ENCODE results near the gene RNF113B.

DNA sequence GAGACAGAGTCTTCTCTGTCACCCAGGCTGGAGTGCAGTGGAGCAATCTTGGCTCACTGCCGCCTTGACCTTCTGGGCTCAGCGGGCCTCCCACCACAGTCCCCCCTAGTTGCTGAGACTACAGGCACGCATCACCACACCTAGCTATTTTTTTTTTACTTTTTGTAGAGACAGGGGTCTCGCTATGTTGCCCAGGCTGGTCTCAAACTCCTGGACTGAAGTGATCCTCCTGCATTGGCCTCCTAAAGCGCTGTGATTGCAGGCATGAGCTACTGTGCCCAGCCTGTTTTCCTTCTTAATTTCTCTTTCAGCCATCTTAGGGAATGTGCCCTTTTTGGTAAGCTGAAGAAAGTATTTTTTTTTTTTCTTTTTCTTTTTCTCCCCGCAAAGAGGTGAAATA lies 42.6 kb upstream of the RNF113B start:
- TF ChIP-seq, protein P1, sequence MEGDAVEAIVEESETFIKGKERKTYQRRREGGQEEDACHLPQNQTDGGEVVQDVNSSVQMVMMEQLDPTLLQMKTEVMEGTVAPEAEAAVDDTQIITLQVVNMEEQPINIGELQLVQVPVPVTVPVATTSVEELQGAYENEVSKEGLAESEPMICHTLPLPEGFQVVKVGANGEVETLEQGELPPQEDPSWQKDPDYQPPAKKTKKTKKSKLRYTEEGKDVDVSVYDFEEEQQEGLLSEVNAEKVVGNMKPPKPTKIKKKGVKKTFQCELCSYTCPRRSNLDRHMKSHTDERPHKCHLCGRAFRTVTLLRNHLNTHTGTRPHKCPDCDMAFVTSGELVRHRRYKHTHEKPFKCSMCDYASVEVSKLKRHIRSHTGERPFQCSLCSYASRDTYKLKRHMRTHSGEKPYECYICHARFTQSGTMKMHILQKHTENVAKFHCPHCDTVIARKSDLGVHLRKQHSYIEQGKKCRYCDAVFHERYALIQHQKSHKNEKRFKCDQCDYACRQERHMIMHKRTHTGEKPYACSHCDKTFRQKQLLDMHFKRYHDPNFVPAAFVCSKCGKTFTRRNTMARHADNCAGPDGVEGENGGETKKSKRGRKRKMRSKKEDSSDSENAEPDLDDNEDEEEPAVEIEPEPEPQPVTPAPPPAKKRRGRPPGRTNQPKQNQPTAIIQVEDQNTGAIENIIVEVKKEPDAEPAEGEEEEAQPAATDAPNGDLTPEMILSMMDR (conservative IDR thresholded peaks at IDR 0.05; ENCODE audit: low read depth in 2 of 2) = no peak
- TF ChIP-seq EZH2 (IDR thresholded peaks at IDR 0.05; ENCODE audit: low read depth, unreplicated experiment) (no peak), POLR2AphosphoS5 (IDR thresholded peaks at IDR 0.05; ENCODE audit: low read depth) (no peak), ZNF114 (CRISPR knock-in tag; IDR thresholded peaks at IDR 0.05) (no peak), EZH2phosphoT487 (IDR thresholded peaks at IDR 0.05; ENCODE audit: unreplicated experiment) (no peak), STAT1 (IDR thresholded peaks at IDR 0.05; ENCODE audit: unreplicated experiment) (no peak), JUNB (IDR thresholded peaks at IDR 0.05; ENCODE audit: unreplicated experiment) (no peak), CREB1 (CRISPR knock-in tag; IDR thresholded peaks at IDR 0.05; ENCODE audit: low read depth) (no peak), NANOG (IDR thresholded peaks at IDR 0.05; ENCODE audit: borderline replicate concordance) (no peak)
- TF ChIP-seq, protein P2, sequence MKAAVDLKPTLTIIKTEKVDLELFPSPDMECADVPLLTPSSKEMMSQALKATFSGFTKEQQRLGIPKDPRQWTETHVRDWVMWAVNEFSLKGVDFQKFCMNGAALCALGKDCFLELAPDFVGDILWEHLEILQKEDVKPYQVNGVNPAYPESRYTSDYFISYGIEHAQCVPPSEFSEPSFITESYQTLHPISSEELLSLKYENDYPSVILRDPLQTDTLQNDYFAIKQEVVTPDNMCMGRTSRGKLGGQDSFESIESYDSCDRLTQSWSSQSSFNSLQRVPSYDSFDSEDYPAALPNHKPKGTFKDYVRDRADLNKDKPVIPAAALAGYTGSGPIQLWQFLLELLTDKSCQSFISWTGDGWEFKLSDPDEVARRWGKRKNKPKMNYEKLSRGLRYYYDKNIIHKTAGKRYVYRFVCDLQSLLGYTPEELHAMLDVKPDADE (IDR thresholded peaks at IDR 0.05) = no peak
- TF ChIP-seq, protein P3, sequence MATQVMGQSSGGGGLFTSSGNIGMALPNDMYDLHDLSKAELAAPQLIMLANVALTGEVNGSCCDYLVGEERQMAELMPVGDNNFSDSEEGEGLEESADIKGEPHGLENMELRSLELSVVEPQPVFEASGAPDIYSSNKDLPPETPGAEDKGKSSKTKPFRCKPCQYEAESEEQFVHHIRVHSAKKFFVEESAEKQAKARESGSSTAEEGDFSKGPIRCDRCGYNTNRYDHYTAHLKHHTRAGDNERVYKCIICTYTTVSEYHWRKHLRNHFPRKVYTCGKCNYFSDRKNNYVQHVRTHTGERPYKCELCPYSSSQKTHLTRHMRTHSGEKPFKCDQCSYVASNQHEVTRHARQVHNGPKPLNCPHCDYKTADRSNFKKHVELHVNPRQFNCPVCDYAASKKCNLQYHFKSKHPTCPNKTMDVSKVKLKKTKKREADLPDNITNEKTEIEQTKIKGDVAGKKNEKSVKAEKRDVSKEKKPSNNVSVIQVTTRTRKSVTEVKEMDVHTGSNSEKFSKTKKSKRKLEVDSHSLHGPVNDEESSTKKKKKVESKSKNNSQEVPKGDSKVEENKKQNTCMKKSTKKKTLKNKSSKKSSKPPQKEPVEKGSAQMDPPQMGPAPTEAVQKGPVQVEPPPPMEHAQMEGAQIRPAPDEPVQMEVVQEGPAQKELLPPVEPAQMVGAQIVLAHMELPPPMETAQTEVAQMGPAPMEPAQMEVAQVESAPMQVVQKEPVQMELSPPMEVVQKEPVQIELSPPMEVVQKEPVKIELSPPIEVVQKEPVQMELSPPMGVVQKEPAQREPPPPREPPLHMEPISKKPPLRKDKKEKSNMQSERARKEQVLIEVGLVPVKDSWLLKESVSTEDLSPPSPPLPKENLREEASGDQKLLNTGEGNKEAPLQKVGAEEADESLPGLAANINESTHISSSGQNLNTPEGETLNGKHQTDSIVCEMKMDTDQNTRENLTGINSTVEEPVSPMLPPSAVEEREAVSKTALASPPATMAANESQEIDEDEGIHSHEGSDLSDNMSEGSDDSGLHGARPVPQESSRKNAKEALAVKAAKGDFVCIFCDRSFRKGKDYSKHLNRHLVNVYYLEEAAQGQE (IDR thresholded peaks at IDR 0.05; ENCODE audit: unreplicated experiment) = no peak
